A549 (cell line): Measurements from ENCODE around the gene CMTM5. TPM values are rescaled to one million over a fixed set of nuclear protein-coding genes. Genes with fewer than 3 reads are reported as not detected.

ENCODE experiments used
- ATAC-seq, 2 experiments: fragments of 200-7000 bp in 1 of 2; fragments of >200 bp in 1 of 2; cut with Nextera tagmentation in 1 of 2; cut with Tn5 transposase in 1 of 2; 3 replicates each; pipeline versions ENCODE4 v1.8.0 to v1.9.1; 2018 to 2020; ENCODE audit warnings: mild to moderate bottlenecking in 1 of 2, moderate library complexity in 1 of 2
- CTCF ChIA-PET: fragments of 300-600 bp; sonication (Branson Sonifier 250); formaldehyde crosslinking; extraction: SDS; loops from one replicate; lab custom pipeline; 2021; ENCODE audit warnings: antibody characterized with exemption, inconsistent platforms; lab: Yijun Ruan, JAX
- POLR2A ChIA-PET: fragments of 350-600 bp; formaldehyde crosslinking; extraction: SDS; loops from one replicate; lab custom pipeline; 2021; ENCODE audit warnings: antibody characterized with exemption, inconsistent platforms; lab: Yijun Ruan, JAX
- DNase-seq, 2 experiments: peaks; one replicate each; pipeline versions ENCODE4 v3.0.0 to v3.0.0-alpha.2; 2011 to 2016; ENCODE audit warnings: low read depth in 1 of 2, low spot score in 1 of 2
- FAIRE-seq: peaks from 2 replicates; lab custom pipeline; 2011; peaks lifted over from hg19 to GRCh38; lab: Jason Lieb, UNC
- H3K27ac ChIP-seq, 2 experiments: fragments of >200 bp; sonication (Bioruptor Twin); formaldehyde crosslinking; 3 replicates each; pipeline ENCODE4 v1.5.1; 2016 to 2017
- H3K4me1 ChIP-seq: fragments of >200 bp; sonication (Bioruptor Twin); formaldehyde crosslinking; 3 replicates; pipeline ENCODE4 v1.6.1; 2016
- H3K4me2 ChIP-seq: fragments of >200 bp; sonication (Bioruptor Twin); formaldehyde crosslinking; 3 replicates; pipeline ENCODE4 v1.6.1; 2016
- H3K4me3 ChIP-seq: fragments of >200 bp; sonication (Bioruptor Twin); formaldehyde crosslinking; 3 replicates; pipeline ENCODE4 v1.5.1; 2016
- H3K9me3 ChIP-seq: fragments of >200 bp; sonication (Bioruptor Twin); formaldehyde crosslinking; 3 replicates; pipeline ENCODE4 v1.6.1; 2016
- HOXB13 ChIP-seq: fragments of 250-450 bp; sonication (Bioruptor Pico); IDR thresholded peaks from 2 replicates; pipeline ENCODE4 v1.5.0; 2020; ENCODE audit warnings: low read depth, mild to moderate bottlenecking, moderate library complexity
- KDM5A ChIP-seq: fragments of 200-600 bp; sonication (generic); IDR thresholded peaks from 2 replicates; pipeline ENCODE4 v1.6.1; 2016; ENCODE audit warnings: antibody characterized with exemption, mild to moderate bottlenecking
- NR3C1 ChIP-seq: fragments of >200 bp; sonication (Bioruptor Twin); formaldehyde crosslinking; IDR thresholded peaks from 3 replicates; pipeline ENCODE4 v1.6.1; 2017
- PHF8 ChIP-seq: fragments of 200-600 bp; sonication (generic); IDR thresholded peaks from 2 replicates; pipeline ENCODE4 v1.6.1; 2016; ENCODE audit warnings: low read depth, mild to moderate bottlenecking, antibody characterized with exemption, moderate library complexity, borderline replicate concordance
- POLR2AphosphoS2 ChIP-seq: conservative IDR thresholded peaks from 2 replicates; pipeline ENCODE4 v1.6.1; 2012; ENCODE audit warnings: low read length, improper control_type of control experiment, inconsistent platforms
- RCOR1 ChIP-seq: fragments of 150-350 bp; IDR thresholded peaks from 2 replicates; pipeline ENCODE4 v1.6.1; 2014; ENCODE audit warnings: antibody characterized with exemption, low read length, low read depth
- RFX5 ChIP-seq: fragments of 450-650 bp; IDR thresholded peaks from 2 replicates; pipeline ENCODE4 v1.7.1; 2014; ENCODE audit warnings: antibody characterized with exemption, mild to moderate bottlenecking, moderate library complexity
- SREBF2 ChIP-seq: fragments of 450-650 bp; IDR thresholded peaks from 2 replicates; pipeline ENCODE4 v1.6.1; 2014; ENCODE audit warnings: mild to moderate bottlenecking, moderate library complexity
- TFCP2L1 ChIP-seq: fragments of 250-450 bp; sonication (Bioruptor Pico); IDR thresholded peaks from 2 replicates; pipeline ENCODE4 v1.5.0; 2021; ENCODE audit warnings: mild to moderate bottlenecking
- TP53 ChIP-seq: fragments of 250-450 bp; sonication (Bioruptor Pico); IDR thresholded peaks from 2 replicates; pipeline ENCODE4 v1.5.0; 2021; ENCODE audit warnings: mild to moderate bottlenecking, moderate library complexity
- ZFP36 ChIP-seq: fragments of 450-650 bp; IDR thresholded peaks from 2 replicates; pipeline ENCODE4 v1.6.1; 2014; ENCODE audit warnings: borderline replicate concordance; ENCODE audit not compliant: partially characterized antibody
- ZNF302 ChIP-seq: fragments of 250-450 bp; sonication (Bioruptor Pico); IDR thresholded peaks from 2 replicates; pipeline ENCODE4 v1.9.0; 2021; ENCODE audit warnings: inconsistent platforms, mild to moderate bottlenecking, moderate library complexity
- WGBS: methylation state at CpG from one replicate; pipeline ENCODE4 v1.1.6; 2017; ENCODE audit errors: missing lambda C conversion rate; 5-methylcytosine and 5-hydroxymethylcytosine counted together
- polyA plus RNA-seq, 4 experiments: library from polyadenylated mRNA; depleted of rRNA in 3 of 4; stranded (reverse); fragments of >200 nt; fragmentation: RNase III in 1 of 4; extraction: RNeasy Plus Mini Kit Qiagen cat#74134 plus additional on column Dnase treatment in 1 of 4; gene quantifications; 2 replicates in 3 of 4; 3 replicates in 1 of 4; pipeline ENCODE4 v1.2.3, GENCODE V29; 2011 to 2017
- TF ChIP-seq, protein P1 (sequence below): fragments of >200 bp; sonication (Bioruptor Twin); formaldehyde crosslinking; IDR thresholded peaks from 3 replicates; pipeline ENCODE4 v1.5.1; 2016
- TF ChIP-seq, protein P2 (sequence below): IDR thresholded peaks from 2 replicates; pipeline ENCODE4 v1.6.1; 2012; ENCODE audit warnings: low read depth, borderline replicate concordance
- TF ChIP-seq, protein P3 (sequence below): fragments of 200-600 bp; sonication (generic); IDR thresholded peaks from 2 replicates; pipeline ENCODE4 v1.6.1; 2016; ENCODE audit warnings: antibody characterized with exemption, mild to moderate bottlenecking, moderate library complexity
- TF ChIP-seq, protein P4 (sequence below): IDR thresholded peaks from 2 replicates; pipeline ENCODE4 v1.6.1; 2012
- TF ChIP-seq, protein P5 (sequence below): fragments of 250-450 bp; sonication (Bioruptor Pico); IDR thresholded peaks from 2 replicates; pipeline ENCODE4 v1.5.0; 2021; ENCODE audit warnings: mild to moderate bottlenecking, moderate library complexity, borderline replicate concordance
- TF ChIP-seq, protein P6 (sequence below): IDR thresholded peaks from 2 replicates; pipeline ENCODE4 v1.6.1; 2012

Gene CMTM5
- polyA plus RNA-seq, 2 of the 4 experiments (the other 2 are of a cell fraction): not detected

DNA sequence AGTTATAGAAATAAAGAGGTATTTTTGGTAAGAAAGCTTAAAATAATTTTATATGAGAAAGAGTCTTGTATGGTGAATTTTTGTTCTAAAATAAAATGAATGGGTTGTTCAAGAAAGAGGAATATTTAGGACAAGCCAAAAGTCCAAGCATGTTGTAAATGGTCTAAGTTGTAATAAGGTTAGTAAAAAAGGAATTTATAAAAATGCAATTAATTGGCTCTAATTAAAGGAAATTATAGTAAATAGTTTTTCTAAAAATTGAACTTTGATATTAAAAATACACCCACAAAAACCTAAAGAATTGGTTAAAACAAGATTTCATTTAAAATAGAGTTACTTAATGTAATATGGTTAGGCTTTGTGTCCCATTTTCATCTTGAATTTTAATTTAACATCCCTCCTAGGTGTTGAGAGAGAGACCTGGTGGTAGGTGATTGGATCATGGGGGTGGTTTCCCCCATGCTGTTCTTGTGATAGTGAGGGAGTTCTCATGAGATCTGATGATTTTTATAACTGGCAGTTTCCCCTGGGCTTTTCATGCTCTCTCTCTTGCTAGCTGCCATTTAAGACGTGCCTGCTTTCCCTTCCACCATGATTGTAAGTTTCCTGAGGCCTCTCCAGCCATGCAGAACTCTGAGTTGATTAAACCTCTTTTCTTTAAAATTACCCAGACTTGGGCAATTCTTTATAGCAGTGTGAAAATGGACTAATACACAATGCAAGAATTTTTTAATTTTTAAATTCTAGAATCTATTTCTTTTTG lies 37.2 kb upstream of the CMTM5 start:
- CTCF ChIA-PET: interaction anchor here (1.3 to 14.7 kb wide), 2 partner anchors 11 to 39 kb away, joined by 3 to 186 read pairs; partner anchors contain the start of gene CMTM5

DNA sequence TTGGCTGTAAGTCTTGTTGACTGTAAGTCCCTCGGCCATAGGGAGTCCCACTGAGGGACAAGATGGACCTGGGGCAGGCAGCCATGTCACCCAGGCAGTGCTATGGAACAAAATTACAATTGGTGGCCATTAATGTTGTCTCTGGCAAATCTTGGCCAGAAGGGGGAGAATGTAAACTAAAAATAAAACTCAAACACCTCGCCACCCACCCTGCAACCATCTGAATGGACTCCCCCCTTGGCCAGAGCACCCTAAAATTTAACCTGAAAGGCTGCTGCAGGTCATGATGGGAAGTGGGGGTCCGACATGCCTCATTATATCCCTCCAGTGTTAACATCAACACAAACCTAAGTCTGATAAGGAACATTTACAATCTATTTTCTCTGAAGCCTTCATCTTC lies 32.4 kb upstream of the CMTM5 start:
- FAIRE-seq: no peak

More for the DNA sequence above, 37.2 kb upstream of the CMTM5 start:
- DNase-seq (no peak), ATAC-seq (no peak), FAIRE-seq (no peak)
- no peaks in the 10 kb centered on the region for H3K4me1 ChIP-seq
- WGBS: 3% methylated on average over 1 of the region's 1 CpG
- POLR2A ChIA-PET: no interaction called here
- peaks cover 36% of the 10 kb centered on the region for H3K9me3 ChIP-seq
- TF ChIP-seq, protein P1, sequence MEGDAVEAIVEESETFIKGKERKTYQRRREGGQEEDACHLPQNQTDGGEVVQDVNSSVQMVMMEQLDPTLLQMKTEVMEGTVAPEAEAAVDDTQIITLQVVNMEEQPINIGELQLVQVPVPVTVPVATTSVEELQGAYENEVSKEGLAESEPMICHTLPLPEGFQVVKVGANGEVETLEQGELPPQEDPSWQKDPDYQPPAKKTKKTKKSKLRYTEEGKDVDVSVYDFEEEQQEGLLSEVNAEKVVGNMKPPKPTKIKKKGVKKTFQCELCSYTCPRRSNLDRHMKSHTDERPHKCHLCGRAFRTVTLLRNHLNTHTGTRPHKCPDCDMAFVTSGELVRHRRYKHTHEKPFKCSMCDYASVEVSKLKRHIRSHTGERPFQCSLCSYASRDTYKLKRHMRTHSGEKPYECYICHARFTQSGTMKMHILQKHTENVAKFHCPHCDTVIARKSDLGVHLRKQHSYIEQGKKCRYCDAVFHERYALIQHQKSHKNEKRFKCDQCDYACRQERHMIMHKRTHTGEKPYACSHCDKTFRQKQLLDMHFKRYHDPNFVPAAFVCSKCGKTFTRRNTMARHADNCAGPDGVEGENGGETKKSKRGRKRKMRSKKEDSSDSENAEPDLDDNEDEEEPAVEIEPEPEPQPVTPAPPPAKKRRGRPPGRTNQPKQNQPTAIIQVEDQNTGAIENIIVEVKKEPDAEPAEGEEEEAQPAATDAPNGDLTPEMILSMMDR: no peak
- peak; percentile 65 for TF ChIP-seq ZFP36
- no peak overlapping the region for H3K4me3 ChIP-seq
- H3K4me2 ChIP-seq: no peak overlapping the region
- no peak overlapping the region for H3K27ac ChIP-seq

DNA sequence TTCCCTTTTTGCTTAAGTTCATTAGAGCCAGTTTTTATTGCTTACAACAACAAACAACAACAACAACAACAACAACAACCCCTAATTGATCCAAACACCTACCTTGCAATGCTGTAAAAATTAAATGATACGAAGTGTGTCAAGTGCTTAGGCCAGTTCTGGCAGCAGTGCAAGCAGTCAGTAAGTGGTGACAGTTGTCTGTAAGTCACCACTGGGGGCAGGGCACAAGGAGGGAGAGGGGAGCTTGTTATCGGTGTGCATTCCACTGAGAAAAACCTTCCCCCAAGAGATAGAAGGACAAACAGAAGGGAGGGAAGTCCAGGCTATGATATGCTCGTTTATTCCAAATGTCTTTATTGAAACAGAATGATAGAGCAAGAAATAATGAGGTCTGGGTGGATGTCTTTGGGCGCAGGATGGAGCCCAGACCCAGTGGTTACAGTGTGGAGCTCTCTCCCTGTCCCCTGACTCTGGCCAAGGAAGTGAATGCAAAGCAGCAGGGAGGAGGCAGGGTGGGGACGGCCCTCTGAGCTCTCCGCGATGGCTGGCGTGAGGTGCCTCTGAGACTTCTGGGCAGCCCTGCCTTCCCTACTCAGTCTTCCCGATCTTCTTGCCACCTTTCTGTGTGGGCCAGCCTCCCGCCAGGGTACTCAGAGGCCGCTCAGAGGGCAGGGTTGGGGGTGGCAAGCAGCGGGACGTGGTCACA lies 30.7 kb upstream of the CMTM5 start:
- DNase-seq: no peak
- ChIA-PET CTCF (interaction anchor here (1.2 to 5.0 kb wide), 6 partner anchors 13 to 82 kb away, joined by 3 to 20 read pairs (median 4); no protein-coding TSS in a partner anchor), POLR2A (interaction anchor here (2.2 kb wide), 1 partner anchor 25 kb away, joined by 7 read pairs; the partner anchor contains the start of gene PABPN1)
- FAIRE-seq: no peak
- Histone ChIP-seq H3K9me3 (peaks cover 8% of the 10 kb centered on the region; the same call in 1 of the 3 replicates), H3K4me3 (no peak overlapping the region), H3K4me1 (no peaks in the 10 kb centered on the region), H3K4me2 (no peak overlapping the region), H3K27ac (no peak overlapping the region)
- WGBS: 62% methylated on average over 9 of the region's 13 CpGs
- peak in 1 of 2 experiments; percentile 46; a peak in 2 of 6 replicates for ATAC-seq
- TF ChIP-seq, protein P2, sequence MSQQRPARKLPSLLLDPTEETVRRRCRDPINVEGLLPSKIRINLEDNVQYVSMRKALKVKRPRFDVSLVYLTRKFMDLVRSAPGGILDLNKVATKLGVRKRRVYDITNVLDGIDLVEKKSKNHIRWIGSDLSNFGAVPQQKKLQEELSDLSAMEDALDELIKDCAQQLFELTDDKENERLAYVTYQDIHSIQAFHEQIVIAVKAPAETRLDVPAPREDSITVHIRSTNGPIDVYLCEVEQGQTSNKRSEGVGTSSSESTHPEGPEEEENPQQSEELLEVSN: no peak
- TF ChIP-seq NR3C1 (no peak), ZNF302 (no peak), RFX5 (no peak), KDM5A (no peak), SREBF2 (no peak), PHF8 (no peak), HOXB13 (no peak), TP53 (CRISPR knock-in tag) (no peak), TFCP2L1 (CRISPR knock-in tag) (no peak), RCOR1 (no peak), POLR2AphosphoS2 (no peak)
- TF ChIP-seq, protein P3, sequence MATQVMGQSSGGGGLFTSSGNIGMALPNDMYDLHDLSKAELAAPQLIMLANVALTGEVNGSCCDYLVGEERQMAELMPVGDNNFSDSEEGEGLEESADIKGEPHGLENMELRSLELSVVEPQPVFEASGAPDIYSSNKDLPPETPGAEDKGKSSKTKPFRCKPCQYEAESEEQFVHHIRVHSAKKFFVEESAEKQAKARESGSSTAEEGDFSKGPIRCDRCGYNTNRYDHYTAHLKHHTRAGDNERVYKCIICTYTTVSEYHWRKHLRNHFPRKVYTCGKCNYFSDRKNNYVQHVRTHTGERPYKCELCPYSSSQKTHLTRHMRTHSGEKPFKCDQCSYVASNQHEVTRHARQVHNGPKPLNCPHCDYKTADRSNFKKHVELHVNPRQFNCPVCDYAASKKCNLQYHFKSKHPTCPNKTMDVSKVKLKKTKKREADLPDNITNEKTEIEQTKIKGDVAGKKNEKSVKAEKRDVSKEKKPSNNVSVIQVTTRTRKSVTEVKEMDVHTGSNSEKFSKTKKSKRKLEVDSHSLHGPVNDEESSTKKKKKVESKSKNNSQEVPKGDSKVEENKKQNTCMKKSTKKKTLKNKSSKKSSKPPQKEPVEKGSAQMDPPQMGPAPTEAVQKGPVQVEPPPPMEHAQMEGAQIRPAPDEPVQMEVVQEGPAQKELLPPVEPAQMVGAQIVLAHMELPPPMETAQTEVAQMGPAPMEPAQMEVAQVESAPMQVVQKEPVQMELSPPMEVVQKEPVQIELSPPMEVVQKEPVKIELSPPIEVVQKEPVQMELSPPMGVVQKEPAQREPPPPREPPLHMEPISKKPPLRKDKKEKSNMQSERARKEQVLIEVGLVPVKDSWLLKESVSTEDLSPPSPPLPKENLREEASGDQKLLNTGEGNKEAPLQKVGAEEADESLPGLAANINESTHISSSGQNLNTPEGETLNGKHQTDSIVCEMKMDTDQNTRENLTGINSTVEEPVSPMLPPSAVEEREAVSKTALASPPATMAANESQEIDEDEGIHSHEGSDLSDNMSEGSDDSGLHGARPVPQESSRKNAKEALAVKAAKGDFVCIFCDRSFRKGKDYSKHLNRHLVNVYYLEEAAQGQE: no peak
- TF ChIP-seq, protein P4, sequence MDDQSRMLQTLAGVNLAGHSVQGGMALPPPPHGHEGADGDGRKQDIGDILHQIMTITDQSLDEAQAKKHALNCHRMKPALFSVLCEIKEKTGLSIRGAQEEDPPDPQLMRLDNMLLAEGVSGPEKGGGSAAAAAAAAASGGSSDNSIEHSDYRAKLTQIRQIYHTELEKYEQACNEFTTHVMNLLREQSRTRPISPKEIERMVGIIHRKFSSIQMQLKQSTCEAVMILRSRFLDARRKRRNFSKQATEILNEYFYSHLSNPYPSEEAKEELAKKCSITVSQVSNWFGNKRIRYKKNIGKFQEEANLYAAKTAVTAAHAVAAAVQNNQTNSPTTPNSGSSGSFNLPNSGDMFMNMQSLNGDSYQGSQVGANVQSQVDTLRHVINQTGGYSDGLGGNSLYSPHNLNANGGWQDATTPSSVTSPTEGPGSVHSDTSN: no peak
- TF ChIP-seq, protein P5, sequence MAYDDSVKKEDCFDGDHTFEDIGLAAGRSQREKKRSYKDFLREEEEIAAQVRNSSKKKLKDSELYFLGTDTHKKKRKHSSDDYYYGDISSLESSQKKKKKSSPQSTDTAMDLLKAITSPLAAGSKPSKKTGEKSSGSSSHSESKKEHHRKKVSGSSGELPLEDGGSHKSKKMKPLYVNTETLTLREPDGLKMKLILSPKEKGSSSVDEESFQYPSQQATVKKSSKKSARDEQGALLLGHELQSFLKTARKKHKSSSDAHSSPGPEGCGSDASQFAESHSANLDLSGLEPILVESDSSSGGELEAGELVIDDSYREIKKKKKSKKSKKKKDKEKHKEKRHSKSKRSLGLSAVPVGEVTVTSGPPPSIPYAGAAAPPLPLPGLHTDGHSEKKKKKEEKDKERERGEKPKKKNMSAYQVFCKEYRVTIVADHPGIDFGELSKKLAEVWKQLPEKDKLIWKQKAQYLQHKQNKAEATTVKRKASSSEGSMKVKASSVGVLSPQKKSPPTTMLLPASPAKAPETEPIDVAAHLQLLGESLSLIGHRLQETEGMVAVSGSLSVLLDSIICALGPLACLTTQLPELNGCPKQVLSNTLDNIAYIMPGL (CRISPR knock-in tag): no peak
- TF ChIP-seq, protein P6, sequence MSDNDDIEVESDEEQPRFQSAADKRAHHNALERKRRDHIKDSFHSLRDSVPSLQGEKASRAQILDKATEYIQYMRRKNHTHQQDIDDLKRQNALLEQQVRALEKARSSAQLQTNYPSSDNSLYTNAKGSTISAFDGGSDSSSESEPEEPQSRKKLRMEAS: no peak

More for the DNA sequence above, 32.4 kb upstream of the CMTM5 start:
- TF ChIP-seq, protein P6: no peak
- TF ChIP-seq, all 56 proteins: peak for 0
- DNase-seq: no peak
- H3K4me3 ChIP-seq: no peak overlapping the region
- H3K4me1 ChIP-seq: no peaks in the 10 kb centered on the region
- H3K27ac ChIP-seq: no peak overlapping the region
- H3K9me3 ChIP-seq: peaks cover 24% of the 10 kb centered on the region
- CTCF ChIA-PET: interaction anchor here (1.0 to 5.0 kb wide), 4 partner anchors 16 to 35 kb away, joined by 3 to 20 read pairs (median 6); no protein-coding TSS in a partner anchor
- 0 out of 6 replicates have a peak, but pooled peaks of 1 of the 2 experiments have one; percentile 36 for ATAC-seq
- H3K4me2 ChIP-seq: no peak overlapping the region
- POLR2A ChIA-PET: no interaction called here
- WGBS: 18% methylated on average over 3 of the region's 3 CpGs
